Right lobe of liver (tissue), 4 donors: ENCODE results near the gene RABL3.

ENCODE experiments used
- CTCF ChIP-seq, 4 donors: fragments of 200-600 bp in 3 of 4; fragments of 450-650 bp in 1 of 4; IDR thresholded peaks; one replicate each; pipeline versions ENCODE4 v1.5.1 to v1.8.0; 2016 to 2022; ENCODE audit warnings: antibody characterized with exemption in 4 of 4, mild to moderate bottlenecking in 2 of 4
- POLR2A ChIP-seq: fragments of 450-650 bp; IDR thresholded peaks from one replicate; pipeline ENCODE4 v1.6.1; 2017; ENCODE audit warnings: antibody characterized with exemption, mild to moderate bottlenecking
- donor health status: DM: no; HTN: no; CAD: no.
- donor health status: DM: no; HTN: no; CAD: no.
- donor health status: DM: no; HTN: yes; CAD: no.

- no peak for TF ChIP-seq POLR2A
- TF ChIP-seq CTCF (IDR thresholded peaks at IDR 0.05), result no peak
Observed at GRCh38 chr3:120684896-120685295, 57.4 kb downstream of the RABL3 start.
